ENCODE data around the gene EARS2.
"Not testable (repeated sequence)": the region's sequence is repeated elsewhere in the genome, so short reads cannot be mapped to it uniquely, and the experiment has no call there.

The EARS2 gene

DNA sequence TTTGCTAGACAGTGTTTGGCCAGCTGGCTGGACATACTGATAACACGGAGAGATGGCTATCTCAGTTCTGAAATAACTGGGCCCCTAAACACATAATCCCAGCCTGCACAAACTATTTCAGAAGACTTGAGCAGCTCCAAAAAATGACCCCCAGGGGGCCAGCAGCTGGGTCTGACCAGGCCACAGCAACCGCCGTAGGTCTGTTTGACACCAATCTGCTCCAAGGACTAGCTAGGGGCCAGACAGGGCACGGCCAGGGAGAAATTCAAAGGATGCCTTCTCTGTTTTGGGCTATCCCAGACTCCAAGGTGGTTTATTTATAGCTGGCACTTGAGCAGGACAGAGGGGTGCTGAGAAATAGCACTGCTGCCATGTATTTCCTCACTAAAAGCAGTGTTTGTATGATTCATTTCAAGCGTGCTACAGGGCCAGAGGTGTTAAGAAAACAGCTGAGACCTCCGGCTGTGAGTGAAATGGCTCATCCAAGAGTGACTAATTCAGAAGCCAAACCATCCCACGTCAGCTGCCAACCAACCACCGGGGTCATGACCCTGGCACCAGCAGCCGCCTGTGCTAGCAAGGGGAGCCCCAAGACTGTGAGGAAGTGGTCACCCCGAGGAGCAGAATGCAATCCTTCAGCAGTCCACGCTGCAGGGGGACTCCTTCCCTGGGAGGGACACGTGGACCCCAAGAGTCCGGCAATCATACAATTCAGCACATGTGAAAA is 52.5 kb downstream of the EARS2 start:
- no peak for DNase-seq

DNA sequence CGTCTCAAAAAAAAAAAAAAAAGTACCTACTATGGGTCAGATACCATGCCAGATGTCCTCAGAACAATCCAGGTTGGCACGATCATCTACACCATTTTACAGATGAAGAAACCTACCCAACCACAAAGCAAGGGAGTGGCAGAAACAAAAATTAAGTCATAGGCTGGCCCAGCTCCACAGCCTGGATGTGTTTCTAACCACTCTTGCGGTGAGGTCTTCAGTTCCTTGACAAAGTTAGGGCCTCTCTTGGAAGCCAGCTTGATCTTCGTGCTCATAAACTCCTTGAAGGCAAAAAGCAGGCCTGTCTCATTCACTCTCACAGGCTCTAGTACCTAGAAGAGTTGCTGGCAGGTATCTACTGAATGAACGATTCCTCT is 53.1 kb downstream of the EARS2 start:
- DNase-seq = no peak

DNA sequence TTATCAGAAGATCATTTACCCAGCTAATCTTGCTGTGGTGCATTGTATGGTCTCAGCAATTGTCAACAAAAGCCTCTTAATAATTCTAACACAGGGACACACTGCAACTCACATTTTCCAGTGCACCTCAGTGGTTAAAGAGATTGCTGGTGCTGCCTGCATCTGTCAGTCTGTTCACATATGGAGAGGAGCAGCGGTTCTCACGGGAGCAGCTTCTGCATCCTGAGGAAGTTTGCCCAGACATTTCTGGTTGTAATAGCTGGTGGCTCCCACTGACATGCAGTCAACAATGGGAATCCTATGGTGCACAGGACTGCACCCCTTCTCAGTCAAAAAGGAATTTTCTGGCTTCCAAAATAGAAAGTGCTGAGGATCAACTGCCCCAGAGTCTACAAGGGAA is 54.7 kb downstream of the EARS2 start:
- no peak for DNase-seq

DNA sequence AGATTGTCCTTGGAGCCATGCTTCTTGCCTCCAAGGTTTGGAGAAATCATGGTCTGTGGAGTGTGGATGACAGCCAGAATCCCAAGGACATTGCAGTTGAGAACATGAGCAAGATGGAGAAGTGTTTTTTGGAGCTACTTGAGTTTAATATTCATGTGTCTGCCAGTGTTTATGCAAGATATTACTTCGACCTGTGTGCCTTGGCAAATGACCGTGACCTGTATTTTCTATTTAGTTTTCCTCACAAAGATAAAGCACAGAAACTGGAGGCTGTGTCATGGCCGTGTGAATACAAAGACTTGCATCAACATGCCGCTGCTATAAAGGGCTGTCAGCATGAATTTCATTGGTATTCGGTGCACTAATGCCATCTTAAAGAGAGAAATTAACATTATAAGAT is 55.9 kb downstream of the EARS2 start:
- DNase-seq = no peak

DNA sequence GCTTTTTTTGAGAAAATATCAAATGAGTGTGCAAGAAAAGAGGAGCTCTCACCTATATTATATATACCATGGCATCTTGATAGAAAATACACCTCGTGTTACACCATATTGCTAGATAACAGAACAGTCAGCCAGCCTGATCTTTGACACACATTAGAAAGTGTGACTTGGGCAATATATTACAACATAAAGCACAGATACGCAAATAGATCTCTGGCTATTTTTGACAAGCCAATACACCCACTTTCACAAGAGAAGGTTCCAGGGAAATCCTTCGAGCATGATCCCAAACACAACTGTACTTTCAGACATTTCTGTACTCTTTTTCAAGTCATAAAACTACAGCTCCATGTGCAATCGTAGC is 56.3 kb downstream of the EARS2 start:
- no peak for DNase-seq

DNA sequence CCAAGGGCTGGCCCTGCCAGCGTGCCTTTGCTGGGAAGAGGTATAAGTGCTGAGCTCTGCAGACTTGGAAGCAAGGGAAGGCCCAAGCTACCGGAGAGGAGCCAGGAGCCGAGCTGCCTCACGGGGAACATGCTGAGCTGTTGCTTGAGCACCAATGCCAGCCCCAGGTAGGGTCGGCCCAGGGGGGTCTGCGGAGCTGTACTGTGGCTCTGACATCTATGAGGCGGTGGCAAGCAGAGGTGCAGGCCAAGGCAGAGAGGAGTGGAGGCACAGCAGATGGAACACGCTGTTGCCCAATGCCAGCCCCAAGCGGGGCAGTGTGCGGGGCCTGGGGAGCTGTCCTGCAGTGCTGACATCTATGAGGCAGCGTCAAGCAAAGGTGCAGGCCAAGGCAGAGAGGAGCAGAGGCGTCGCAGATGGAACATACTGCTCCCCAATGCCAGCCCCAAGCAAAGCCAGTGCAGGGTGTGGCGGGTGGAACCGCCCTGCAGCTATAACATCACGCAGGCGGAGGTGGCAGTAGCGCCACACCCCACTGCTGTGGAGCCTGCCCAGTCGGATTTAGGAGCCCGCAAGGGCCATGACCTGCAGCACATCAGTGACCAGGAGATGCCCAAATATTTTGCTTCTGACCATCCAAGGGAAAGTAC is 56.8 kb downstream of the EARS2 start:
- DNase-seq = no peak

DNA sequence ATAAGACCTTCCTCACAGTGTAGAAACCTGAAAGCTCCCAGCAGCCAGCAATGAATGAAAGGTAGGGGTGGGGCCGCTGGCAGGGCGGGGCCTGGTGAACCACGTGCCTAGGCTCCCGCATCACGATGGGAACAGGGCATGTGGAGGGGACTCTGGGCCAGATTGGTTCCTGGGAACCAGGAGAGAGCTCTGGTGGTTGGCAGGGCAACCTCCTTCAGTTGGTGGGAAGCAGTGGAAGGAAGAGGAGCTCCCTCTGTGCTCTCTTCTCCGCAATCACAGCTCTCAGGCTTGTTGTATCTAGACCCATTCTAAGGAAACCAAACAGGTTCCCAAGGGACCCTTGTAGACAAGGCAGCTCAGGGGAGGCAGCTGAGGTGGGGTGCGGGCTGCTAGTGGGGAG is 57.3 kb downstream of the EARS2 start:
- no peak for DNase-seq

DNA sequence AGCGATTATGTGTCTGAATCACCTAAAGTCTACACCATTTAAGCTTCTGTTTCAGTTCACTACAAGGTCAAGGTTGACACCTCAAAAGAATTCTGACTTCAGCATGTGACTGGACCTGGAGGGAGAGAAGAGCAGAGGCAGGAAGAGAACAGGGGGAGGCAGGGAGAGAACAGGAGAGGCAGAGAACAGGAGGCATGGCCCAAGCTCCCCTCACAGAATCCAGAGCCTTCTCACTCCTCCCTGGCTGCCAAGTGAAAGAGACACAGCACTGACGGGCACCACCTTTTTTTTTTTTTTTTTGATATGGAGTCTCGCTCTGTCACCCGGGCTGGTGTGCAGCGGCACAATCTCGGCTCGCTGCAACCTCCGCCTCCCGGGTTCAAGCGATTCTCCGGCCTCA is 58.3 kb downstream of the EARS2 start:
- no peak for DNase-seq

DNA sequence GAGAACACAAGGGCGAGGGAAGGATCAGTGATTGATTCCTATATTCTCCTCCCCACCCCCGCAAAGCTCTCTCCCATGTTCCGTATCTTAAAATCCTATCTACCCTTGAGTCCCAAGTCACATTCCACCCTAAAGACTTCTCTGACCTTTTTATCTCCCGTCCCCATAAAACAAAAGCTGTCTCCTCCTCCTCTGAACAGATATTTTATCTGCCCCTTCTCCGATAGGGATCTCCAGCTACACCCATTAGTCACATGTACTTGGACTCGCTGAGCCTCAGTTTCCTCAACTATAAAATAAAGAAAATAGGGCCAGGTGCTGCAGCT is 59.6 kb downstream of the EARS2 start:
- DNase-seq = no peak

DNA sequence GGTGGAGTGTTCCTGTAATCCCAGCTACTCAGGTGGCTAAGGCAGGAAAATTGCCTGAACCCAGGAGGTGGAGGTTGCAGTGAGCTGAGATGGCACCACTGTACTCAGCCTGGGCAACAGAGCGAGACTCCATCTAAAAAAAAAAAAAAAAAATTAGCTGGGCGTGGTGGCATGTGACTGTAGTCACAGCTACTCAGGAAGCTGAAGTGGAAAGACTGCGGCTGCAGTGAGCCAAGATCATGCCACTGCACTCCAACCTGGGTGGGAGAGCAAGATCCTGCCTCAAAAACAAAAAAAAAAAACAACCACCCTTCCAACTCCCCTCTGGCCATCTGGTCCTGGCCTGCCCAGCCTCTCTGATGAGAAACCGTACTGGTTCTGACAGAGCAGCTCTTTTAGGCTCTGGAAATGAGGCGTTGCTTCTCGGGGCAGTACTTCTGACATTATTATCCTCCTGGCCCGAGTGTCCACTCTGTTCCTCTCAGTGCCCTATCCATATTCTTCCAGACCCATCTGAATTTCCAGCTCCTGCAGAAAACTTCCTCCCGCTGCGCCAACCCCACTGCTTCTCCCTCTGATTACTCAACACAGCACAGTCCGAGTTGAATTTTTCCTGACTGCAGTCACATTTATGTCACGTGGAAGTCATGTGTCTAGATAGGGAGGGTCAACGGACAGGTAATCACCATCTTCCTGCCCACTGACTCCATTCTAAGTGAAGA is 60.2 kb downstream of the EARS2 start:
- DNase-seq = no peak

DNA sequence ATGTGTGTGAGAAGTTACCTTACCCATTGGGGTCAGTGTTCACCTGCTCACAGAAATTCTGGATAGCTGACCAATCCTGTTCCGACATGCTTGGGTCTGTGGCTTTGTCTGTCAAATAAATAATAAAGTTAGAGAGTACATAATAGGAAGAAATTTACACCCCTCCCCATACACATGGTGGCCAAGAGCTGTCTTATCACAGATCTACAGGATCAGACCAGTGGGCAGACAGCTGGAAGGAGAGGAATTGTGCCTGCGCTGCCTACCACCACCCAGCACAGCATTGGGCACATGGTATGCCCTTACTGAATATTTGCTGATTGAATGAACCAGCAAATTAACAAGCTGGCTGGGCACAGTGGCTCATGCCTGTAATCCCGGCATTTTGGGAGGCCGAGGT is 61.5 kb downstream of the EARS2 start:
- DNase-seq = no peak

DNA sequence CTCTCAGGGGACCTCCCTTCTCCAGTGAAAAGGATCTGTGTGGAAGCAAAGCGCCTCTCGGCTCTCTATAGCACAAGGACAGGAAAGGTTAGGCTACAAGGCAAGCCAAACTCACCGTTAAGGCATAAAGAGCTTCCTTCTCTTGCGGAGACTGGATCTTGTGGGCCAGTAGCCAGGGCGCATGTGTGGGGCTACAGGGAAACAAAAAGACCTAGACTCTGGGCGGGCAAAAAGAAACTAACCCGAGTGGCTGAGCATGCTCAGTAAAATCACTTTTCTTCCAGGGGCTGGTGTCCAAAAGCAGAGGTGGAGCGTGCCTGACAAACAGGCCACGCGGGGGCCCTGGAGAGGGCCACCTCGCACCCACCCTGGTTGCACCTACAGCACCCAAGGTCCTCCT is 63.0 kb downstream of the EARS2 start:
- no peak for DNase-seq

DNA sequence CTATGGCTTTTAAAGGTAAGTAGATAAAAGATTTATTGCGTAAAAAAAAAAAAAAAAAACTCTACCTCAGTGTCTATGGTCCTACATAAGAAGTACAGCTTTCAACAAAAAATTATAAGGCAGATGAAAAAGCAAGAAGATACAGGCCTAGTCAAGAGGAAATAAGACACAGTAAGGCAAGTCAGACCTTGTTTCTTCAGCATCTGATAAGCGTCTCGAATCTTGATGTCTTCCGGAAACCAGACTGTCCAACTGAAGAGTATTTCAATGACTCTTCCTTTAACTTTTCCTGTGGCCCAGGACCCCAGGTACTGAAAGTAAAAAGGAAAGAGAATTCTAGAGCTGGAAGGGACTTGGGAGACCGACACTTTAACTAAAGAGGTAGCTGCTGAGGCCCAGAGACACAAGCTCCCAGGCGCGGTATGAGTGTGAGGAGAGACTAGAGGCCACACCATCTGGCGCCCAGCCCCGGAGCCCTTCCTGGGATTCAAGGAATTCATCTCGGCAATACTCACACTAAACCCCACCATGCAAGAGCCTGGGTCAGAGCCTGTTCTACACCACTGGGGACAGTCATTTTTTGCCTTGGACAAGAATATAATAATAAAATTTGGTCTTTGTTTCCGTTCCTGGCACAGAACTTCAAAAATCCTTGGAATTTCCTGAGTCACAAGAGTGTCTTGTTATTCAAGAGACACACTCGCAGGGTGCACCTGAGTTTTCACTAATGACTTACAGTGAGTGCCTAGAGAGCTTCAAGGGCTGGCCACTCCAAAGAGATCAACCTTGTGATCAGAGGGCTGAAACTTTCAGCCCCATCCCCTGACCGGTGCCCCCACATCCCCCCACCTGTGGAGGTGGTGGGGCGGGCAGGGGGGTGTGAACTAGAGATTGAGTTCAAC is 65.4 kb downstream of the EARS2 start:
- no peak for DNase-seq

DNA sequence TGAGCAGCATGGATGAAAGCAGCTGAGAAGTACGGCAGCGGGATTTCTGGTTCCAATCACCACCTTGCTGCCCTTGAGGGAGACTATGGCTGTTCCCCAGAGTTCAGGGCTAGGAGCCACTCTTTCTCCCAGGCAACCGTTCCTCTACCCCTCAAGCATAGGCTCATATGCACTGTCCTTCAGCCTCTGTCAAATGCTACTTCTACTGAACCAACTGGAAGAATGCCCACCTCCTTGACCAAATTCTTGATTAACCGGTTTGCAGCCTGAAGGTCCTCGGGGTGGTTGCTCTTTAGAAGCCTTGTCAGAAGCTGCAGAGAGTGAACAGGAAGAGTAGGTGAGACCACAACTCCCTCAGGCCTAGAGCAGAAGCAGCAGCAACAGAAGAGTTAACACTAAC is 70.7 kb downstream of the EARS2 start:
- no peak for DNase-seq

DNA sequence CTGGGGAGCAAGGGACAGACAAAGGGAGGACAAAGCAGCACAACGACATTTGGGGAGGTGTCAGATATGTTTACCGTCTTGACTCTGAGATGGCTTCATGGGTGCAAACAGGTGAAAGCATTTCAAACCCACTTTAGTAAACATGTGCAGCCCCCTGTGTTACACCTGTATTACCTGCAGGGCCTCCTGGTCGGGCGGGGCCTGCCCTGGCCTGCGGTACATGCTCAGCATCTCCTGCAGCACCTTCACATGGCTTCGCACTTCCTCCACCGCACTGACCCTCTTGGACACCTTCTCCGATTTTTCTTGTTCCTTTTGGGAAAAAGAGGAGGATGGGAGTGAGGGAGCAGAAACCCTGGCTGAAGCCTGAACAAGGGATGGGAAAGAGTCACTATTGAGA is 71.3 kb downstream of the EARS2 start:
- DNase-seq = no peak

DNA sequence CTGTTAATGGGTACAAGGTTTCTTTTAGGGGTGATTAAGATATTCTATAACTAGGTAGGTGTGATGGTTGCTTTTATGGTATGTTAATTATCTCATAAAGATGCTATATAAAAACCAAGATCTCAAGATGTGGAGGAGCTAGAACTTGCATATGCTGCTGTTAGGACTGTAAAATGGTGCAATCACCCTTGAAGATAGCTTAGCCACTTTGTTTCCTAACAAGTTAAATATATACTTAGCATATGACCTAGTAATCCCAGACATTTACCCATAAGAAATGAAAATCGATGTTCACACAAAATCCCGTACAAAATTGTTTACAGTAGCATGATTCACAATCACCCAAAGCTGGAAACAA is 71.9 kb downstream of the EARS2 start:
- no peak for DNase-seq

DNA sequence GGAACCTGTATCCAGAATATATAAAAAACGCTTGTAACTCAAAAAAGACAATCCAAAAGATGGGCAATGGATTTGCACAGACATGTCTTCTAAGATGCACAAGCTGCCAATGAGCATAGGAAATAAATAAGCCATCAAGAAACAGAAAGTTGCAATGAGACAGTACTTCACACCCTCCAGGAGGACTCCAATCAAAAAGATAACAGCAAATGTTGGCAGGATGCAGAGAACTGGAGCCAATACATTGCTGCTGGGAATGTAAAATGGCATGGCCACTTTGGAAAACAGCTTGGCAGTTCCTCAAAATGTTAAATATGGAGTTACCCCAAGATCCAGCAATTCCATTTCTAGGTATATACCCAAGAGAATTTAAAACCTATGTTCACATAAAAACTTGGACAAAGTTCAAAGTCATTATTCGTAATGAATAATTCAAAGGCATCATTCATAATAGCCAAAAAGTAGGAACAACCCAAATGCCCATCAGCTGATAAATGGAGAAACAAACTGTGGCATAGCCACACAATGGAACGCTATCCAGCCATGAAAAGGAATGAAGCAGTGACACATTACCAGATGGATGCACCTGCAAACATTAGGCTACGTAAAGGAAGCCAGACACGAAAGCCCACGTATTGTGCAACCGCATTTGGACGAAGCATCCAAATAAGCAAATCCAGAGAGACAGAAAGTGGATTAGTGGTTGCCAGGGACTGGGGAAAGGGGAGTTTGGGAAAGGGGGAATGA is 72.5 kb downstream of the EARS2 start:
- no peak for DNase-seq

DNA sequence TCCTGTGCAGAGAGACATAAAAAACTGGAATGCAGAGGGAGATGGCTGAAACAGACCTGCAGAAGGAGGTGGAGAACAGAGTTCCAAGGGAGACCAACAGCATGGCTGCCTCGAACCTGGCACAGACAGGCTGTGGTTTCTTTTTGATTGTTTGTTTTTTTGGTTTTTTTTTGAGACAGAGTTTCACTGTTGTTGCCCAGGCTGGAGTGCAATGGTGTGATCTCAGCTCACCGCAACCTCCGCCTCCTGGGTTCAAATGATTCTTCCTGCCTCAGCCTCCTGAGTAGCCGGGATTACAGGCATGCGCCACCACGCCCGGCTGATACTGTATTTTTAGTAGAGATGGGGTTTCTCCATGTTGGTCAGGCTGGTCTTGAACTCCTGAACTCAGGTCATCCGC is 73.7 kb downstream of the EARS2 start:
- DNase-seq = not testable (repeated sequence)

DNA sequence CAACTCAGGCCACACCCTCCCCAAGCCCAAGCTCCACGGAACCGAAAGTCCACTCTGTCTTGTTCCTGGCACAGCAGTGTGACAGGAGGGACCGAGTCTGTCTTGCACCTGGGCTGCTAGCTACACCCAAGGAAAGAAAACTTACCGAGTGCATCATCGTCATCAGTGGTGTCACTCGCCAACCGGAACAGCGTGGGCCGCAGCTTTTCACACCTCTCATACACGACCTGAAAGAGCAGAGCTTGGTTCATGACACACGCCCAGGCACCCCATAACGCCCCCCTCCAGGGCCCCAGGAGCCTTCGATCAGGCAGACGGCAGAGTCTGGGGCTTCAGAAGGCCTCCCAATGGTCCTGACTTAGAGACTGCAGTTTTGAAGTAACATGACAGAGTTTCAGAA is 74.4 kb downstream of the EARS2 start:
- DNase-seq = no peak

DNA sequence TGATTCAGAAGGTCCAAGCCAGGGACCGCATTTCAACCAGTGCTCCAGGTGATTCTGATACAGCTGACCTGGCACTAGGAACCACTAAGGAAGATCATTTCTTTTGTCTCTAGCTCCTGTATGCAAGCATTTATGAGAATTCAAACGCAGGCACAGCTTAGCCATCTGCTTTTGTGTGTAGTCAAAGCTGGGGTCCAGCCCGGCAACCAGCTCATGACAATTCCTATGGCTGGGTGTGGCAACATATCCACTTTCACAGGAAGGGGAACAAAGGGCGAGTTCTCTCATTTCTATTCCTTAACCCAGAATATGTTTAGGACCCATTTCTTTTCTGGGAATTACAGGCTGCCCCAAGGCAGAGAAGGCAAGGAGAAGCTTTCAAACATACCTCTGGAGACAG is 76.9 kb downstream of the EARS2 start:
- DNase-seq = no peak

DNA sequence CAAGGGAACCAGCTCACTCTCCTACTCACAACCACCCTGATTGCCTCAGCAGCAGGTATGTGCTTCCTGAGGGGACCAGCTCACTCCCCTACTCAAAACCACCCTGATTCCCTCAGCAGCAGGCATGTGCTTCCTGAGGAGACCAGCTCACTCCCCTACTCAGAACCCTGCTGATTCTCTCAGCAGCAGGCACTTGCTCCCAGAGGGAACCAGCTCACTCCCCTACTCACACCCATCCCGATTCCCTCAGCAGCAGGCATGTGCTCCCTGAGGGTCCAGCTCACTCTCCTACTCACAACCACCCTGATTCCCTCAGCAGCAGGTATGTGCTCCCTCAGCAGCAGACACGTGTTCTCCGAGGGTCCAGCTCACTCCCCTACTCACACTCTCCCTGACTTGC is 78.0 kb downstream of the EARS2 start:
- DNase-seq = no peak

DNA sequence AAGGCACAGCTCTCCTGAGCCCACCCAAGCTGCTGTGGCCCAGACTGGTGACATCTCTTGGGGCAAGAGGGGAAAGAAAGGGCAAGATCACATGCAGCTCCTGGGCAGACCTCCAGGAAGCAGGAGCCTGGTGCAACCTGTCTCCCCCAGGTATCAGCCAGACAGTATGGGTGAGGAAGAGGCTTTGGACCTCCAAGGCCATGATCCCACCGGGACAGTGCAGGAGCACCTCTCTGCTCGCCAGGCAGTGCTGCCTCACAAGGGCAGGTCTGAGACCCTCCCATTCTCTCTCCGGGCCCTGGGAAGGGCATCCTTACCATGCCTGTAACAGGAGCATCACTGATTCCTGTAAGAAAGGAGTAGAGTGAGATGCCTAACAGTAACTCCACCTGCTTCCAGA is 78.6 kb downstream of the EARS2 start:
- DNase-seq = no peak

DNA sequence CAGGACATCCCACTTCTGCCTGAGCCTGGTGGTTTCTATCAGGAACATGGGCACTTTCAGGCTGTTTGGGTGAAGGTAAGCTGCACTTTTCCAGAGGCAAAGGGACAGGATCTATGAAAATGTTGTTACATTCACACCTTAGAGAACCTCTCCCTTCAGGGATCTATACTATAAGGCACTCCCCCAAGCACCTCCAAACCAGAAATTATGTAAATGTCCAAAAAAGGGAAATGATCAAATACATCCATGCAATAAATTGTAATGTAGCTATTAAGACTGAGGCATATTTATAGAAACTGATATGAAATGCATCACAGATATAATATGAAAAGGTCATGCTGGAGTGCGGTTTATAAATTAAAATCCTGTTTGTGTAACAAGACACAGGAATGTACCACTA is 80.9 kb downstream of the EARS2 start:
- DNase-seq = no peak
